Small intestine (tissue), 7 donors: ENCODE data around the gene MRPL28. TPM values are rescaled to one million over a fixed set of nuclear protein-coding genes. Genes with fewer than 3 reads are reported as not detected.

Experiments
- DNase-seq, 2 donors: peaks; one replicate each; pipeline versions ENCODE4 v3.0.0 to v3.0.0-alpha.2; 2013
- FAIRE-seq: peaks from 2 replicates; lab custom pipeline; 2012; peaks lifted over from hg19 to GRCh38; lab: Jason Lieb, UNC
- H3K27ac ChIP-seq, 3 donors: one replicate each; pipeline ENCODE4 v1.5.1; 2013; ENCODE audit warnings: low read length in 2 of 3, mild to moderate bottlenecking in 2 of 3, control low read depth in 1 of 3, inconsistent platforms in 1 of 3, low read depth in 1 of 3, moderate library complexity in 1 of 3
- H3K27me3 ChIP-seq, 3 donors: one replicate each; pipeline ENCODE4 v1.6.1; 2013; ENCODE audit warnings: low read length in 3 of 3, inconsistent platforms in 1 of 3; ENCODE audit not compliant: control insufficient read depth in 3 of 3, insufficient read depth in 3 of 3
- H3K36me3 ChIP-seq, 3 donors: one replicate each; pipeline ENCODE4 v1.6.1; 2013; ENCODE audit warnings: low read length in 3 of 3, inconsistent platforms in 1 of 3, low read depth in 1 of 3, mild to moderate bottlenecking in 1 of 3, moderate library complexity in 1 of 3; ENCODE audit not compliant: control insufficient read depth in 3 of 3, insufficient read depth in 2 of 3
- H3K4me1 ChIP-seq, 3 donors: one replicate each; pipeline ENCODE4 v1.6.1; 2013; ENCODE audit warnings: low read length in 2 of 3, inconsistent platforms in 1 of 3, low read depth in 1 of 3, mild to moderate bottlenecking in 1 of 3, moderate library complexity in 1 of 3; ENCODE audit not compliant: control insufficient read depth in 3 of 3, insufficient read depth in 2 of 3
- H3K4me3 ChIP-seq, 3 donors: one replicate each; pipeline ENCODE4 v1.5.1; 2013; ENCODE audit warnings: low read length in 3 of 3, control low read depth in 1 of 3, inconsistent platforms in 1 of 3, low read depth in 1 of 3, mild to moderate bottlenecking in 1 of 3, moderate library complexity in 1 of 3
- H3K9me3 ChIP-seq, 2 donors: one replicate each; pipeline ENCODE4 v1.6.1; 2013; ENCODE audit warnings: low read depth in 1 of 2, low read length in 1 of 2; ENCODE audit not compliant: control insufficient read depth in 2 of 2, insufficient read depth in 1 of 2
- WGBS, 3 donors: extraction: QIAGEN DNeasy Blood & Tissue Kit; methylation state at CpG; one replicate each; pipeline ENCODE4 v1.1.7; 2013; 5-methylcytosine and 5-hydroxymethylcytosine counted together
- polyA plus RNA-seq, 4 donors: library from polyadenylated mRNA; stranded (reverse) in 3 of 4; unstranded in 1 of 4; fragments of 200-250 nt in 3 of 4; fragments of 120-200 nt in 1 of 4; gene quantifications; one replicate each; pipeline versions ENCODE4 v1.2.1 to v1.2.3, GENCODE V29; 2013
- donor health status: healthy with polysubstance abuse.
- donor health status: control.
- donor health status: control.
- donor health status: Bipolar disorder and iron deficiency.
- donor health status: healthy.

MRPL28 gene
- polyA plus RNA-seq, 4 donors, result 54.2 to 112 (median 92.1) TPM

DNA sequence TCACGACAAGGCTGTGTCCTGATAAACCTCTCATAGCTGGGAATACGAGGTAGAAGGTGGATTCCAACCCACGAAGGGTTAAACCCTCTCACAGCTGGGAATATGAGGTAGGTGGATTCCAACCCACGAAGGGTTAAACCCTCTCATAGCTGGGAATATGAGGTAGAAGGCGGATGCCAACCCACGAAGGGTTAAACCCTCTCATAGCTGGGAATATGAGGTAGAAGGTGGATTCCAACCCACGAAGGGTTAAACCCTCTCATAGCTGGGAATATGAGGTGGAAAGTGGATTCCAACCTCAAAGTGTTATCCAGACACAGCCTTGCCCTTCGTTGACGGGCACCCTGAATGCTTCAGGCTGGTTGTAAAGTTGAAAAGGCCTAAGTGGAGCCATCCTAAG lies 48.8 kb downstream of the MRPL28 start:
- no peak for FAIRE-seq

DNA sequence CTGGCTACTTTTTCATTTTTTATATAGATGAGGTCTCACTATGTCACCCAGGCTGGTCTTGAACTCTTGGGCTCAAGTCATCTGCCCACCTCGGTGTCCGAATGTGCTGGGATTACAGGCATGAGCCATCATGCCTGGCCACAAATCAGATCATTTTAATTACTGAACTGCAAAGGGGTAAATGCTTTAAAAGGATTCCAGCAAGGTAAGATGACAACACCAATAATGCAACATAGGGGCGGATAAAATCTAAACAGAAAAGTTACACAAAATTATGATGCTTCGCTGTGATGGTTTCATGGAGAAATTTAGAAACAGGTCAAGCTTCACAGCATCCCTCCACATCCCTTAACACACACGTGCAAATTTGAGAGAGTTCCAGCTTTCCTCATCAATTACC lies 50.1 kb downstream of the MRPL28 start:
- Histone ChIP-seq H3K36me3 (peaks cover 0 to 70% (median 2%) of the 10 kb centered on the region in 3 donors), H3K27ac (no peak overlapping the region), H3K27me3 (no peaks in the 10 kb centered on the region), H3K4me3 (no peak overlapping the region), H3K4me1 (peaks cover 0 to 13% (median 2%) of the 10 kb centered on the region in 3 donors), H3K9me3 (peaks cover 0 to 9% of the 10 kb centered on the region in 2 donors)
- FAIRE-seq, result no peak
- WGBS, 3 donors, result 88 to 95% (median 93%) methylated on average over 5 of the region's 5 CpGs
- no peak for DNase-seq

More for the DNA sequence above, 48.8 kb downstream of the MRPL28 start:
- peaks cover 0 to 73% (median 2%) of the 10 kb centered on the region in 3 donors for H3K36me3 ChIP-seq
- H3K9me3 ChIP-seq, result peaks cover 0 to 9% of the 10 kb centered on the region in 2 donors
- no peak for DNase-seq
- 76 to 83% (median 76%) methylated on average over 9 of the region's 9 CpGs for WGBS, 3 donors
- H3K27me3 ChIP-seq, result no peaks in the 10 kb centered on the region
- no peak overlapping the region for H3K27ac ChIP-seq
- no peak overlapping the region for H3K4me3 ChIP-seq
- H3K4me1 ChIP-seq, result peaks cover 0 to 18% (median 6%) of the 10 kb centered on the region in 3 donors

DNA sequence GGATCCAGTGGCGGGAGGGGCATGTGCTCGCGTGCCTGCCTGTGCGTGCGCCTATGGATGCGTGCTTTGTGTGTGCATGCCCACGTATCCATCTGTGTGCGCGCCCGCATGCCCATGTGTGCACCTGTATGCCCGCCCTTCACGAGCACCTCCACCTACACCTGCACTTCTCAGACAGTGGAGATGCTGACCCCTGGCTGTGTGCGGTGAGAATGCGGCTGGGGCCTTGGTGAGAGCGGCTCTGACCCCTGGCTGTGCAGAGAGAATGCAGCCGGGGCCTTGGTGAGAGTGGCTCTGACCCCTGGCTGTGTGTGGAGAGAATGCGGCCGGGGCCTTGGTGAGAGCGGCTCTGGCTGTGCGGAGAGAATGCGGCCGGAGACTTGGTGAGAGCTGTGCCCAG lies 51.7 kb downstream of the MRPL28 start:
- no peak for FAIRE-seq
- Histone ChIP-seq H3K36me3 (peaks cover 2 to 70% (median 3%) of the 10 kb centered on the region in 3 donors), H3K4me3 (no peak overlapping the region), H3K27me3 (no peaks in the 10 kb centered on the region), H3K27ac (no peak overlapping the region), H3K4me1 (no peaks in the 10 kb centered on the region), H3K9me3 (no peaks in the 10 kb centered on the region)
- 90 to 96% (median 94%) methylated on average over 22 of the region's 22 CpGs for WGBS, 3 donors
- DNase-seq, result no peak

DNA sequence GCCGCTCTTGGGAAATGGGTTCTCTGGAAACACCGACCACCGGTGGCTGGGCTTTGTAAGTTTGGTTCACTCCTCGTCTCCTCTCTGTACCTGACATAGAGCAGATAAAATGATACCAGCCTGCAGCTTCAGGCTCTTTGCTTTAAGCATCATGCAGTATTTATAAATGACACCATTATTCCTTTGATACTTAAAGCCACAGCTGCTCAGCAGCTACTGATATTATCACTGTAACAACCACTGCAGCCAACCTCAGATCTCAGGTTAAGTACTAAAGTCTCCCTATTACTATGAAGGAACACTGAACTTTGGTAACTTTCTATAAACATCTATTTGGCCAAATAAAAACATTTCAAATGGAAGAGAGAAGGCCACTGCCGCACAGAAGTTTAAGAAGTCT lies 52.8 kb downstream of the MRPL28 start:
- 87 to 96% (median 93%) methylated on average over 5 of the region's 5 CpGs for WGBS, 3 donors
- Histone ChIP-seq H3K27ac (no peak overlapping the region), H3K27me3 (no peaks in the 10 kb centered on the region), H3K9me3 (no peaks in the 10 kb centered on the region), H3K4me3 (no peak overlapping the region), H3K36me3 (peaks cover 4 to 75% (median 7%) of the 10 kb centered on the region in 3 donors), H3K4me1 (no peaks in the 10 kb centered on the region)
- no peak for FAIRE-seq
- DNase-seq, result no peak

Other genes with a start within 250 kb of the MRPL28 start
- gene NPRL3, start 231.9 kb downstream of the MRPL28 start, polyA plus RNA-seq, result 10 to 100 TPM in 2 of 4 donors, 1 to 10 TPM in 2; 5.9 to 22.6 (median 15.5) TPM
- gene HBZ, start 217.9 kb downstream of the MRPL28 start, polyA plus RNA-seq, result 1 to 10 TPM in 1 of 4 donors, not detected in 3; 1.0 TPM
- gene HBM, start 204.6 kb downstream of the MRPL28 start, polyA plus RNA-seq, result 1 to 10 TPM in 1 of 4 donors, not detected in 3; 1.8 TPM
- 100 to 1,000 TPM in 1 of 4 donors, 10 to 100 TPM in 1, 1 to 10 TPM in 1, not detected in 1; 3.2 to 515 (median 10.7) TPM for gene HBA2, start 197.7 kb downstream of the MRPL28 start, polyA plus RNA-seq
- 100 to 1,000 TPM in 1 of 4 donors, 1 to 10 TPM in 2, not detected in 1; 4.2 to 305 (median 4.3) TPM for gene HBA1, start 193.9 kb downstream of the MRPL28 start, polyA plus RNA-seq
- gene HBQ1, start 190.1 kb downstream of the MRPL28 start, polyA plus RNA-seq, result under 1 TPM in 1 of 4 donors, not detected in 3; 0.43 TPM
- 100 to 1,000 TPM in 2 of 4 donors, 10 to 100 TPM in 2; 56.6 to 136 (median 94.9) TPM for gene LUC7L, start 141.1 kb downstream of the MRPL28 start, polyA plus RNA-seq
- gene FAM234A, start 135.7 kb downstream of the MRPL28 start, polyA plus RNA-seq, result 100 to 1,000 TPM in 1 of 4 donors, 10 to 100 TPM in 3; 56.5 to 107 (median 66.3) TPM
- gene RGS11, start 94.6 kb downstream of the MRPL28 start, polyA plus RNA-seq, result 10 to 100 TPM in 2 of 4 donors, 1 to 10 TPM in 1, under 1 TPM in 1; 0.49 to 20.1 (median 7.4) TPM
- 10 to 100 TPM in 3 of 4 donors, under 1 TPM in 1; 0.32 to 81.6 (median 14.2) TPM for gene ARHGDIG, start 89.9 kb downstream of the MRPL28 start, polyA plus RNA-seq
- gene PDIA2, start 87.4 kb downstream of the MRPL28 start, polyA plus RNA-seq, result 10 to 100 TPM in 3 of 4 donors, under 1 TPM in 1; 0.10 to 46.1 (median 28.6) TPM
- gene AXIN1, start 17.8 kb downstream of the MRPL28 start, polyA plus RNA-seq, result 10 to 100 TPM; 24.5 to 33.6 (median 27.6) TPM
- gene PGAP6, start 11.4 kb upstream of the MRPL28 start, polyA plus RNA-seq, result 10 to 100 TPM; 48.1 to 76.6 (median 64.9) TPM
- 10 to 100 TPM; 13.0 to 77.2 (median 34.9) TPM for gene NME4, start 26.7 kb upstream of the MRPL28 start, polyA plus RNA-seq
- 100 to 1,000 TPM in 2 of 4 donors, 10 to 100 TPM in 2; 46.7 to 154 (median 99.2) TPM for gene DECR2, start 31.3 kb upstream of the MRPL28 start, polyA plus RNA-seq
- 100 to 1,000 TPM in 1 of 4 donors, 10 to 100 TPM in 3; 25.4 to 111 (median 37.2) TPM for gene RAB11FIP3, start 55.1 kb upstream of the MRPL28 start, polyA plus RNA-seq
- 100 to 1,000 TPM in 1 of 4 donors, 10 to 100 TPM in 3; 51.3 to 105 (median 70.2) TPM for gene CAPN15, start 157.2 kb upstream of the MRPL28 start, polyA plus RNA-seq
- not detected for gene PRR35, start 189.9 kb upstream of the MRPL28 start, polyA plus RNA-seq
- 1 to 10 TPM in 1 of 4 donors, under 1 TPM in 2, not detected in 1; 0.45 to 2.2 (median 0.79) TPM for gene NHLRC4, start 196.5 kb upstream of the MRPL28 start, polyA plus RNA-seq
- gene PIGQ, start 199.4 kb upstream of the MRPL28 start, polyA plus RNA-seq, result 10 to 100 TPM; 21.3 to 43.5 (median 28.0) TPM
- 10 to 100 TPM; 28.9 to 49.0 (median 34.6) TPM for gene RAB40C, start 219.5 kb upstream of the MRPL28 start, polyA plus RNA-seq